ENCODE measurements around the gene PACRG. TPM values are rescaled to one million over a fixed set of nuclear protein-coding genes. Genes with fewer than 3 reads are reported as not detected.

Gene PACRG
- total RNA-seq, 1 experiment from 2014 or later = 0.26 TPM

DNA sequence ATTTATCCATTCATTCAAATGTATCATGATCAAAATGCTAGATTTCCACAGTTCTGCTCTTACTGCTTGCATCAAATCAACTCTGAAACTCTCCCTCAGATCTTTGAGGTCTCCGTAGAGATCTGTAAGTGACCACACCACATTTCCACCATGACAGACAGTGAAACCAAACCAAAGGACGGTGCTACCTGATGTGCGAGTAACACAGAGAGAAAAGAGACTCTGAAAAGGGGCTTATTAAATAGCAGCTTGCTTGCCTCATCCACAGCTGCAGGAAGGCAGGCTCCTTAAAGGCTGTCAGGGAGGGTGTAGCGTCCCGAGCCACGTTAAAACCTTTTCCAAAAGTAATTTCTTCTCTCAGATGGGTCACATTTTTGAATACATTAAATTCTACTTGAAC is 335.8 kb downstream of the PACRG start:
- no peak overlapping the region for H3K18ac ChIP-seq (ENCODE audit: insufficient read length, low read depth, low read length)
- Mint-ChIP-seq H3K4me3 (no peak overlapping the region), H3K27ac (no peak overlapping the region), H3K36me3 (ENCODE audit: insufficient read depth in 1 of 3, low read depth in 3 of 3) (no peaks in the 10 kb centered on the region; a peak in 1 of 7 replicates), H3K4me1 (peaks cover 6% of the 10 kb centered on the region in 2 experiments; a peak in 3 of 4 replicates), H3K9me3 (peaks cover 3 to 4% of the 10 kb centered on the region in 2 experiments; a peak in 3 of 5 replicates), H3K27me3 (ENCODE audit: low read depth) (no peaks in the 10 kb centered on the region)
- no peaks in the 10 kb centered on the region for H3K79me2 ChIP-seq (ENCODE audit: insufficient read depth, low read length)
- no peak overlapping the region for H2BK20ac ChIP-seq (ENCODE audit: low read depth, low read length, poor library complexity, severe bottlenecking)
- no peak overlapping the region for H2BK12ac ChIP-seq (ENCODE audit: insufficient read length, low read depth, low read length)
- H3K4me2 ChIP-seq (ENCODE audit: insufficient read depth, insufficient read length, low read length) = no peak overlapping the region
- no peak overlapping the region for H2BK15ac ChIP-seq (ENCODE audit: low read depth, low read length)
- no peaks in the 10 kb centered on the region for H3K23me2 ChIP-seq (ENCODE audit: insufficient read length, low read depth, low read length, poor library complexity, severe bottlenecking)
- H3K14ac ChIP-seq (ENCODE audit: insufficient read depth, low read length) = no peak overlapping the region
- TF ChIP-seq, protein P1, sequence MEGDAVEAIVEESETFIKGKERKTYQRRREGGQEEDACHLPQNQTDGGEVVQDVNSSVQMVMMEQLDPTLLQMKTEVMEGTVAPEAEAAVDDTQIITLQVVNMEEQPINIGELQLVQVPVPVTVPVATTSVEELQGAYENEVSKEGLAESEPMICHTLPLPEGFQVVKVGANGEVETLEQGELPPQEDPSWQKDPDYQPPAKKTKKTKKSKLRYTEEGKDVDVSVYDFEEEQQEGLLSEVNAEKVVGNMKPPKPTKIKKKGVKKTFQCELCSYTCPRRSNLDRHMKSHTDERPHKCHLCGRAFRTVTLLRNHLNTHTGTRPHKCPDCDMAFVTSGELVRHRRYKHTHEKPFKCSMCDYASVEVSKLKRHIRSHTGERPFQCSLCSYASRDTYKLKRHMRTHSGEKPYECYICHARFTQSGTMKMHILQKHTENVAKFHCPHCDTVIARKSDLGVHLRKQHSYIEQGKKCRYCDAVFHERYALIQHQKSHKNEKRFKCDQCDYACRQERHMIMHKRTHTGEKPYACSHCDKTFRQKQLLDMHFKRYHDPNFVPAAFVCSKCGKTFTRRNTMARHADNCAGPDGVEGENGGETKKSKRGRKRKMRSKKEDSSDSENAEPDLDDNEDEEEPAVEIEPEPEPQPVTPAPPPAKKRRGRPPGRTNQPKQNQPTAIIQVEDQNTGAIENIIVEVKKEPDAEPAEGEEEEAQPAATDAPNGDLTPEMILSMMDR (conservative IDR thresholded peaks at IDR 0.05) = no peak
- no peak overlapping the region for H3K23ac ChIP-seq (ENCODE audit: insufficient read length, low read depth, low read length)
- no peak overlapping the region for H3T11ph ChIP-seq (ENCODE audit: low read length)
- no peak overlapping the region for H3K4ac ChIP-seq (ENCODE audit: low read depth, low read length)
- H4K8ac ChIP-seq (replicated peaks; ENCODE audit: insufficient read length, low read depth, low read length) = no peak overlapping the region
- no peak overlapping the region for H3K56ac ChIP-seq (ENCODE audit: insufficient read length, low read depth, low read length)
- H2AFZ ChIP-seq (ENCODE audit: low read length) = no peak overlapping the region
- WGBS (ENCODE audit: extremely low coverage, insufficient read length, low lambda C conversion rate) = no CpG with 5 or more reads among the region's 6 CpGs
- H4K5ac ChIP-seq (ENCODE audit: insufficient read length, low read depth, low read length) = no peak overlapping the region
- H2BK5ac ChIP-seq (ENCODE audit: insufficient read length, low read length) = no peak overlapping the region
- no peaks in the 10 kb centered on the region for H4K20me1 ChIP-seq (ENCODE audit: control insufficient read depth, insufficient read depth, insufficient read length)
- H4K91ac ChIP-seq (ENCODE audit: insufficient read length, low read depth, low read length) = no peak overlapping the region
- H3K79me1 ChIP-seq (ENCODE audit: insufficient read depth, low read depth, low read length, poor library complexity, severe bottlenecking) = no peaks in the 10 kb centered on the region
- H2BK120ac ChIP-seq (ENCODE audit: low read depth, low read length, poor library complexity, severe bottlenecking) = no peak overlapping the region
- H3K9me3 ChIP-seq (ENCODE audit: control insufficient read depth, low read depth, low read length) = no peaks in the 10 kb centered on the region
- H3K27me3 ChIP-seq (ENCODE audit: insufficient read depth, low read length) = no peaks in the 10 kb centered on the region
- no peak overlapping the region for H2AK5ac ChIP-seq (ENCODE audit: insufficient read length, low read length)
- H3K4me1 ChIP-seq (ENCODE audit: insufficient read depth, low read length) = no peaks in the 10 kb centered on the region
- no peak for DNase-seq
- H3K27ac ChIP-seq (ENCODE audit: insufficient read length, low read depth, low read length) = no peak overlapping the region
- H3K9ac ChIP-seq (ENCODE audit: extremely low read depth, insufficient read length, low read length) = no peak overlapping the region
